Endothelial cell of umbilical vein (primary cell): ENCODE results near the gene CHN2. TPM values are rescaled to one million over a fixed set of nuclear protein-coding genes. Genes with fewer than 3 reads are reported as not detected.

Experiments
- BruUV-seq: library from RNA; stranded (reverse); fragments of 400-500 nt; replicated peaks from 2 replicates; lab custom pipeline; 2021; lab: Mats Ljungman, UMichigan
- CTCF ChIA-PET: fragments of 300-600, 350-600 bp; sonication (Branson Sonifier 250); formaldehyde crosslinking; loops from one replicate; lab custom pipeline; 2021; ENCODE audit warnings: antibody characterized with exemption, inconsistent platforms; lab: Charles Lee
- POLR2A ChIA-PET: fragments of 300-600, 350-600 bp; sonication (Branson Sonifier 250); formaldehyde crosslinking; loops from one replicate; lab custom pipeline; 2021; ENCODE audit warnings: antibody characterized with exemption, inconsistent platforms; lab: Charles Lee
- DNase-seq: peaks from one replicate; pipeline ENCODE4 v3.0.0-alpha.2; 2011; ENCODE audit warnings: low read depth, low spot score
- FAIRE-seq: peaks from 2 replicates; lab custom pipeline; 2011; peaks lifted over from hg19 to GRCh38; lab: Jason Lieb, UNC
- H2AFZ ChIP-seq: 2 replicates; pipeline ENCODE4 v1.6.0; 2012; ENCODE audit warnings: low read depth, low read length, control low read depth, inconsistent platforms
- H3K27ac ChIP-seq: 2 replicates; pipeline ENCODE4 v1.5.1; 2011; ENCODE audit warnings: low read depth, mild to moderate bottlenecking, control low read depth, low read length, moderate library complexity; ENCODE audit not compliant: insufficient read depth
- H3K27me3 ChIP-seq, 2 experiments: 2 replicates each; pipeline versions ENCODE4 v1.6.0 to v1.6.1; 2011; ENCODE audit warnings: low read length in 2 of 2, mixed read lengths in 1 of 2; ENCODE audit not compliant: control insufficient read depth in 2 of 2, insufficient read depth in 2 of 2
- H3K36me3 ChIP-seq, 2 experiments: 2 replicates in 1 of 2; 3 replicates in 1 of 2; pipeline ENCODE4 v1.5.1; 2011; ENCODE audit warnings: low read length in 2 of 2, mild to moderate bottlenecking in 1 of 2, moderate library complexity in 1 of 2; ENCODE audit not compliant: control insufficient read depth in 2 of 2, insufficient read depth in 2 of 2; ENCODE audit errors: extremely low read depth in 1 of 2
- H3K4me1 ChIP-seq: 3 replicates; pipeline ENCODE4 v1.5.1; 2011; ENCODE audit warnings: mild to moderate bottlenecking, low read length; ENCODE audit not compliant: control insufficient read depth, insufficient read depth; ENCODE audit errors: extremely low read depth
- H3K4me2 ChIP-seq: 2 replicates; pipeline ENCODE4 v1.6.1; 2011; ENCODE audit warnings: low read length, control low read depth, mixed read lengths; ENCODE audit not compliant: insufficient read depth
- H3K4me3 ChIP-seq, 3 experiments: fragments of 200-600 bp in 1 of 3; sonication (generic), shearing (Covaris generic) in 1 of 3; replicated peaks in 1 of 3; 2 replicates each; pipeline ENCODE4 v1.5.1; 2011 to 2016; ENCODE audit warnings: control low read depth in 3 of 3, low read length in 3 of 3, mild to moderate bottlenecking in 2 of 3, inconsistent platforms in 1 of 3, low read depth in 1 of 3, moderate library complexity in 1 of 3; ENCODE audit not compliant: insufficient read depth in 1 of 3
- H3K79me2 ChIP-seq: 2 replicates; pipeline ENCODE4 v1.6.0; 2012; ENCODE audit warnings: low read length, inconsistent platforms; ENCODE audit not compliant: control insufficient read depth, insufficient read depth
- H3K9ac ChIP-seq: replicated peaks from 2 replicates; pipeline ENCODE3; 2011; ENCODE audit warnings: low read length, control low read depth; ENCODE audit not compliant: insufficient read depth; ENCODE audit errors: extremely low read depth
- H3K9me1 ChIP-seq: replicated peaks from 3 replicates; pipeline ENCODE4 v1.6.0; 2011; ENCODE audit warnings: mild to moderate bottlenecking, low read length; ENCODE audit not compliant: control insufficient read depth, insufficient read depth; ENCODE audit errors: extremely low read depth
- H3K9me3 ChIP-seq: replicated peaks from 2 replicates; pipeline ENCODE4 v1.5.1; 2012; ENCODE audit warnings: low read length, inconsistent platforms; ENCODE audit not compliant: control insufficient read depth, insufficient read depth
- H4K20me1 ChIP-seq: replicated peaks from 2 replicates; pipeline ENCODE3; 2011; ENCODE audit warnings: mild to moderate bottlenecking, low read length; ENCODE audit not compliant: control insufficient read depth, insufficient read depth; ENCODE audit errors: extremely low read depth
- CTCF ChIP-seq, 2 donors: IDR thresholded peaks; 1 replicate in 1 of 2; 2 replicates in 1 of 2; pipeline ENCODE4 v1.5.1; 2011; ENCODE audit warnings: low read length in 2 of 2, mild to moderate bottlenecking in 2 of 2, moderate library complexity in 2 of 2, control low read depth in 1 of 2, inconsistent platforms in 1 of 2, low read depth in 1 of 2; ENCODE audit not compliant: insufficient read depth in 1 of 2; ENCODE audit errors: extremely low read depth in 1 of 2
- EZH2 ChIP-seq: IDR thresholded peaks from 2 replicates; pipeline ENCODE4 v1.6.1; 2012; ENCODE audit warnings: borderline replicate concordance, low read depth, mild to moderate bottlenecking, moderate library complexity, low read length, inconsistent platforms; ENCODE audit not compliant: severe bottlenecking
- FOS ChIP-seq: IDR thresholded peaks from 2 replicates; pipeline ENCODE4 v1.6.1; 2011; ENCODE audit warnings: mild to moderate bottlenecking, low read length, moderate library complexity, borderline replicate concordance; ENCODE audit not compliant: insufficient read depth
- GATA2 ChIP-seq: IDR thresholded peaks from 2 replicates; pipeline ENCODE4 v1.7.0; 2011; ENCODE audit warnings: low read depth, mild to moderate bottlenecking, moderate library complexity, mixed read lengths, low read length; ENCODE audit not compliant: insufficient read length, insufficient read depth
- JUN ChIP-seq: IDR thresholded peaks from 2 replicates; pipeline ENCODE4 v1.6.1; 2011; ENCODE audit warnings: borderline replicate concordance, low read depth; ENCODE audit not compliant: insufficient read length, insufficient read depth
- MAX ChIP-seq: IDR thresholded peaks from 2 replicates; pipeline ENCODE4 v1.6.1; 2011; ENCODE audit not compliant: insufficient read depth, insufficient read length
- MYC ChIP-seq: IDR thresholded peaks from one replicate; pipeline ENCODE4 v1.6.1; 2011; ENCODE audit warnings: mild to moderate bottlenecking, low read depth, low read length
- POLR2A ChIP-seq: IDR thresholded peaks from 2 replicates; pipeline ENCODE4 v1.6.1; 2012; ENCODE audit warnings: low read depth, mild to moderate bottlenecking, control low read depth, low read length
- POLR2AphosphoS5 ChIP-seq: IDR thresholded peaks from 2 replicates; pipeline ENCODE4 v1.6.1; 2012; ENCODE audit warnings: low read depth, mild to moderate bottlenecking, control low read depth, low read length, moderate library complexity; ENCODE audit not compliant: insufficient read depth
- dilution Hi-C: fragments of 300-500 bp; cut with MboI; formaldehyde crosslinking; loops from one replicate; pipeline ENCODE4 v1.15.0; 2019; ENCODE audit warnings: low sequenced_read_pairs; ENCODE audit not compliant: extremely low pct_ligation_motif_present
- intact Hi-C: fragments of 100-400 bp; cut with micrococcal nuclease; formaldehyde crosslinking; loops from one replicate; pipeline ENCODE4 v1.10.0; 2022
- polyA plus RNA-seq, 4 experiments: library from polyadenylated mRNA; depleted of rRNA in 3 of 4; stranded (reverse) in 3 of 4; unstranded in 1 of 4; fragments of >200 nt; gene quantifications; 2 replicates each; pipeline versions ENCODE4 v1.2.1 to v1.2.3, GENCODE V29; 2011 to 2012; ENCODE audit warnings: missing spikeins in 1 of 4
- total RNA-seq: library from RNA; stranded (reverse); gene quantifications from 2 replicates; pipeline ENCODE4 v1.2.3, GENCODE V29; 2021

Gene CHN2
- total and polyA plus RNA-seq, 2 donors (not counting 3 experiments of a cell fraction or from before 2014, with no cell fraction given): 1.4 to 5.0 TPM

GRCh38 chr7:29179115-29179514, 15.5 kb upstream of the CHN2 start:
- peaks cover 9% of the 10 kb centered on the region for H3K4me1 ChIP-seq
- TF ChIP-seq JUN (no peak), FOS (no peak), POLR2A (no peak), GATA2 (no peak), CTCF (IDR thresholded peaks at IDR 0.05; ENCODE audit: extremely low read depth in 1 of 2, insufficient read depth in 1 of 2, low read depth in 1 of 2, low read length in 2 of 2) (no peak), POLR2AphosphoS5 (no peak), MYC (no peak), EZH2 (no peak), MAX (no peak)
- CTCF ChIA-PET: interaction anchor here (1.3 to 3.2 kb wide), 2 partner anchors 11 to 131 kb away, joined by 4 to 22 read pairs; no protein-coding TSS in a partner anchor
- dilution Hi-C loops (no loop called here), intact Hi-C loops (loop anchor here (5.0 kb wide), 1 partner anchor 62 kb away; no protein-coding TSS in a partner anchor)
- H3K4me3 ChIP-seq: no peak overlapping the region
- H3K36me3 ChIP-seq: no peaks in the 10 kb centered on the region
- no peak overlapping the region for H3K9ac ChIP-seq
- H3K4me2 ChIP-seq: no peak overlapping the region
- no peak overlapping the region for H3K27ac ChIP-seq
- no TSS peak for BruUV-seq
- no peaks in the 10 kb centered on the region for H4K20me1 ChIP-seq
- FAIRE-seq (no peak), DNase-seq (no peak)
- H3K27me3 ChIP-seq: no peaks in the 10 kb centered on the region
- no peaks in the 10 kb centered on the region for H3K9me1 ChIP-seq
- POLR2A ChIA-PET: no interaction called here
- no peaks in the 10 kb centered on the region for H3K79me2 ChIP-seq
- no peaks in the 10 kb centered on the region for H3K9me3 ChIP-seq
- no peak overlapping the region for H2AFZ ChIP-seq
